ENCODE results near the gene THBD. TPM values are rescaled to one million over a fixed set of nuclear protein-coding genes. Genes with fewer than 3 reads are reported as not detected.

Gene THBD
- total RNA-seq, 4 donors from 2014 or later = 17.8 to 38.2 (median 26.8) TPM

GRCh38 chr20:22998476-22998875 lies 51.0 kb downstream of the THBD start:
- TF ChIP-seq CTCF (IDR thresholded peaks at IDR 0.05; ENCODE audit: low read depth) = no peak

DNA sequence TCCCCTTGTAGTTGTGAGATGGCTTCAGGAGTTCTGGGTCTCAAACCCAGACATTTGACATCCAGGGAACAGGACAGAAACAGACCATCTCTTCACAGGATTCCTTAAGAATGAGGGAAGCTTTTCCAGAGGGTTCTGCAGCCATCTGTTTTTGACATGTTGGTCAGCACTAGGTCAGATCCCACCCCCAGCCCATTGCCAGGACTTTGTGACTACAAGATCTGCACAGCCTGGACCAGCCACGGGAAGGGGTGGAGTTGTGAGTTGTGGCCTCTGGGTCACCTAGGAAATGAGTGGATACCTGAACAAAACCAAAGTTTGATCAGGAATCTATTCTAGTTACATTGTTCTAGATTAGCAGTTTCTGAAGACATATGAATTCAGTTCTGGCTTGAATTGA lies 53.5 kb downstream of the THBD start:
- no peak for TF ChIP-seq CTCF (IDR thresholded peaks at IDR 0.05; ENCODE audit: low read depth)

Other genes with a start within 250 kb of the THBD start
- not detected for gene SSTR4, start 14.4 kb downstream of the THBD start, total RNA-seq
- 10 to 100 TPM; 47.8 to 82.9 (median 61.0) TPM for gene CD93, start 36.7 kb upstream of the THBD start, total RNA-seq